HG02970 (cell line): ENCODE measurements around the gene TAF1A.

Experiments
- ATAC-seq: cut with Tn5 transposase; IDR thresholded peaks from one replicate; pipeline ENCODE4 v1.9.1; 2021; ENCODE audit warnings: mild to moderate bottlenecking, moderate library complexity, moderate number of reproducible peaks; ENCODE audit not compliant: unreplicated experiment, low FRiP score

The TAF1A gene

GRCh38 chr1:222540598-222540995, 49.1 kb downstream of the TAF1A start:
- ATAC-seq, result no peak

- ATAC-seq, result no peak
Observed at GRCh38 chr1:222539951-222540597, 49.7 kb downstream of the TAF1A start.

- ATAC-seq, result no peak
Observed at GRCh38 chr1:222535455-222535854, 54.3 kb downstream of the TAF1A start.

GRCh38 chr1:222530852-222531251, 58.9 kb downstream of the TAF1A start:
- no peak for ATAC-seq

GRCh38 chr1:222529916-222530315, 59.8 kb downstream of the TAF1A start:
- ATAC-seq, result no peak

- no peak for ATAC-seq
Observed at GRCh38 chr1:222529181-222529580, 60.6 kb downstream of the TAF1A start.

GRCh38 chr1:222525951-222526350, 63.8 kb downstream of the TAF1A start:
- no peak for ATAC-seq

GRCh38 chr1:222523852-222524251, 65.9 kb downstream of the TAF1A start:
- ATAC-seq, result no peak

- ATAC-seq, result no peak
Observed at GRCh38 chr1:222522105-222522915, 67.4 kb downstream of the TAF1A start.

GRCh38 chr1:222521299-222522104, 68.2 kb downstream of the TAF1A start:
- ATAC-seq, result no peak
